ENCODE data around the gene FN1. TPM values are rescaled to one million over a fixed set of nuclear protein-coding genes. Genes with fewer than 3 reads are reported as not detected.

Gene FN1
- polyA plus RNA-seq, 1 donor (not counting 4 experiments of a cell fraction or from before 2014, with no cell fraction given), result 1,649 TPM

DNA sequence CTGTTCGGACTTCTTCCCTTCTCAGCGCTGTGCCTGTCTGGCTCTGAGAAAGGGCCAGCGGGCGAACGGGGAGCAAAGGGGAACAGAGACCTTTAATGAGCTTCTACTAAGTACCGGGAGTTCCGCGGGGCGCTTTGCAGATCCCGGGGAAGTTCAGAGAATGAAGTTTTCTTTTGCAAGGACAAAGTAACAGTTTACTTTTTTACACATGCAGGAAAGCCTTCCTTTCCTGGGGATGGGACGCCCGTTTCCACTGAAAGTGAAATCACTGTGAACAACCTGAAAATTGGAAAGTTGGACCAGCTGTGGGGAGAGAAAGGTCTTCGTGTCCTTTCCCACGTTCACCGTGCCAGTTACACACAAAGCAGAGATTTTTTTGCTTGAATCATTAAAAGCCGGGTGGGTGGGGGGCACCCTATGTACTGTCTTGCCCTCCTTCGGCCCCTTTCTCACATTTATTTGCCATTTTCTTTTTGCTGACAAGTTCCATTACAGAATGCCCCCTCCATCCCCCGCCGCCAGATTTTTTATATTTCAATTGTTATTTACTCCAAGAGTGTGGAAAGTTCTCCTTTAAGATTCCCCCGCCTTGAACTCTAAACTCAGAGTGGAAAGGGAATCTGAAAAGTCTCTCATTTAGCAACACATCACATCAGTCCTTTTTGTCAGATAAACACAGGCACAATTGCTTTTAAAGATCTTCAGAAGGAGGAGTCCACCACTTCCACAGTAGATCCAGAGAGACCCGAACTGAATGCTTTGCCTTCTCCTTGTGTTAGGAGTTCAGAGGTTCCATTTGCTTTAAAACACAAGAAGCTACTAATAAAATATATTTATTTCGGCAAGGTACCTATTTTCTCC is 1.1 kb upstream of the FN1 start:
- Histone ChIP-seq H3K4me3 (ENCODE audit: control insufficient read depth in 2 of 3, extremely low read depth in 1 of 3, insufficient read depth in 2 of 3, low read depth in 1 of 3, low read length in 3 of 3) (peak overlapping the region; percentile 61 to 83 (median 80)), H3K4me2 (ENCODE audit: control insufficient read depth, extremely low read depth, insufficient read depth, low read depth, low read length) (peak overlapping the region; percentile 95), H3K9ac (ENCODE audit: control insufficient read depth, extremely low read depth, insufficient read depth, low read length) (peak overlapping the region; percentile 88), H3K36me3 (ENCODE audit: control insufficient read depth in 2 of 2, extremely low read depth in 1 of 2, insufficient read depth in 2 of 2, low read length in 2 of 2) (peaks cover 0 to 3% of the 10 kb centered on the region in 2 experiments), H3K9me3 (ENCODE audit: control insufficient read depth, low read depth, low read length) (no peaks in the 10 kb centered on the region), H3K4me1 (ENCODE audit: control insufficient read depth, extremely low read depth, insufficient read depth, low read length) (peaks cover 32% of the 10 kb centered on the region), H3K27ac (ENCODE audit: control insufficient read depth, insufficient read depth, low read length) (peak overlapping the region; percentile 61), H3K27me3 (ENCODE audit: control insufficient read depth, extremely low read depth, insufficient read depth, low read length) (peaks cover 9% of the 10 kb centered on the region), H3K9me1 (ENCODE audit: control insufficient read depth, extremely low read depth, insufficient read depth, low read length) (no peaks in the 10 kb centered on the region), H2AFZ (ENCODE audit: control insufficient read depth, low read length) (peak overlapping the region; percentile 79), H3K79me2 (ENCODE audit: control insufficient read depth, insufficient read depth, low read length) (peaks cover 4% of the 10 kb centered on the region), H4K20me1 (ENCODE audit: control insufficient read depth, extremely low read depth, insufficient read depth, low read length) (no peaks in the 10 kb centered on the region)
- TF ChIP-seq CTCF (optimal IDR thresholded peaks at IDR 0.05 in 1 of 3, IDR thresholded peaks at IDR 0.05 in 1 of 3, conservative IDR thresholded peaks at IDR 0.05 in 1 of 3; ENCODE audit: extremely low read depth in 1 of 3, insufficient read depth in 2 of 3, low read length in 3 of 3), result no peak
- TF ChIP-seq EZH2 (IDR thresholded peaks at IDR 0.05; ENCODE audit: low read length), result no peak
- dilution Hi-C loops (cut with MboI; ENCODE audit: extremely low pct_ligation_motif_present, low sequenced_read_pairs), result no loop called here
- FAIRE-seq (no peak), DNase-seq (ENCODE audit: low read depth, low spot score) (no peak)

GRCh38 chr2:215435280-215435869 is 493 bp downstream of the FN1 start:
- Histone ChIP-seq H3K4me3 (ENCODE audit: control insufficient read depth in 2 of 3, extremely low read depth in 1 of 3, insufficient read depth in 2 of 3, low read depth in 1 of 3, low read length in 3 of 3) (peak overlapping the region; percentile 47 to 71 (median 61)), H3K79me2 (ENCODE audit: control insufficient read depth, insufficient read depth, low read length) (peaks cover 4% of the 10 kb centered on the region), H3K4me2 (ENCODE audit: control insufficient read depth, extremely low read depth, insufficient read depth, low read depth, low read length) (peak overlapping the region; percentile 90), H3K27ac (ENCODE audit: control insufficient read depth, insufficient read depth, low read length) (peak overlapping the region; percentile 21), H3K4me1 (ENCODE audit: control insufficient read depth, extremely low read depth, insufficient read depth, low read length) (peaks cover 26% of the 10 kb centered on the region), H3K9ac (ENCODE audit: control insufficient read depth, extremely low read depth, insufficient read depth, low read length) (peak overlapping the region; percentile 73), H3K27me3 (ENCODE audit: control insufficient read depth, extremely low read depth, insufficient read depth, low read length) (peaks cover 9% of the 10 kb centered on the region), H4K20me1 (ENCODE audit: control insufficient read depth, extremely low read depth, insufficient read depth, low read length) (no peaks in the 10 kb centered on the region), H2AFZ (ENCODE audit: control insufficient read depth, low read length) (peak overlapping the region; percentile 10), H3K9me3 (ENCODE audit: control insufficient read depth, low read depth, low read length) (no peaks in the 10 kb centered on the region), H3K9me1 (ENCODE audit: control insufficient read depth, extremely low read depth, insufficient read depth, low read length) (no peaks in the 10 kb centered on the region), H3K36me3 (ENCODE audit: control insufficient read depth in 2 of 2, extremely low read depth in 1 of 2, insufficient read depth in 2 of 2, low read length in 2 of 2) (peaks cover 0 to 4% of the 10 kb centered on the region in 2 experiments)
- dilution Hi-C loops (cut with MboI; ENCODE audit: extremely low pct_ligation_motif_present, low sequenced_read_pairs), result no loop called here
- TF ChIP-seq EZH2 (IDR thresholded peaks at IDR 0.05; ENCODE audit: low read length) (no peak), CTCF (optimal IDR thresholded peaks at IDR 0.05 in 1 of 3, IDR thresholded peaks at IDR 0.05 in 1 of 3, conservative IDR thresholded peaks at IDR 0.05 in 1 of 3; ENCODE audit: extremely low read depth in 1 of 3, insufficient read depth in 2 of 3, low read length in 3 of 3) (no peak)
- FAIRE-seq, result no peak
- DNase-seq (ENCODE audit: low read depth, low spot score), result no peak
